ENCODE results near the gene SRSF4. TPM values are rescaled to one million over a fixed set of nuclear protein-coding genes. Genes with fewer than 3 reads are reported as not detected.

Gene SRSF4
- total RNA-seq, 1 donor from 2014 or later = 38.4 TPM

Small RNA genes within 50 kb of the gene (small RNA-seq; reads per million reads assigned to genes)
- not detected for gene RF02271

Other genes starting within 250 kb of the SRSF4 start
- gene TMEM200B, start 58.0 kb downstream of the SRSF4 start, total RNA-seq = 0.94 TPM
- 15.8 TPM for gene MECR, start 49.0 kb upstream of the SRSF4 start, total RNA-seq
- 23.6 TPM for gene PTPRU, start 54.6 kb upstream of the SRSF4 start, total RNA-seq